ENCODE measurements around the gene WAC.
"Not testable (repeated sequence)": the region's sequence is repeated elsewhere in the genome, so short reads cannot be mapped to it uniquely, and the experiment has no call there.

Gene WAC

DNA sequence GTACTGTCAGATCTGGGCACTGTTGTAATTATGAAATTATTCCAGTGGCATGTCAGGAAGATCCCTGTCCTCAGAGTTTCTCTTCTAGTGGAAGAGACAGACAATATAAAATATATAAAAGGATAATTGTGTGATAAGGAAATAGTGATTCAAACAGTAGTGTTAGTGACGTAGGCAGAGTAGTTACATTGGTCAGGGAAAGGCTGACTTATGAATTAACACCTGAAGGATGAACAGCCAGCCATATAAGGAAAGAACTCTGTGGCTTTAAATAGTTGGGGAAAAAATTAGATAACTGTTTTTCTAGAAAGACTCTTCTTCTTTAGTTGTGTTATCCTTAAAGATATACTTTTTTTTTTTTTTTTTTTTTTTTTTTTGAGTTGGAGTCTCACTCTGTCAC lies 37.7 kb downstream of the WAC start:
- DNase-seq: no peak

DNA sequence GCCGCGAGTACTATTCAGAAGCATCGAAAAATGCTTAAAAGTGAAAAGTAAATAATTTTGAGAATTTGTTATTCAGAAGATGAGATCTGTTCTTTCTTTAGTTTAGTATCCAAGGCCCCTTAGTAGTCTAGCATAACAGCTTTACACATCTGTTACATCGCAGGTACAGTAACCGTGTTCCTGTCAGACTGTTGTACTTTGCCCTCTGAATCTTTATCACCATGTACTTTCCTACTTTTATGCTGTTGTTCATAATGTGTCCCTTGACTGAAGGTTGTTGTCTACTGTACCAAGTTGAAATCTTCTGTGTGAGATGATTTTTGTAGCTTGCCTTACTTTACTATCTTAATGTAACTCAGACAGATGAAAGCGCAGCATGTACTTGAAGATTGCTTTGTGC lies 38.3 kb downstream of the WAC start:
- no peak for DNase-seq

DNA sequence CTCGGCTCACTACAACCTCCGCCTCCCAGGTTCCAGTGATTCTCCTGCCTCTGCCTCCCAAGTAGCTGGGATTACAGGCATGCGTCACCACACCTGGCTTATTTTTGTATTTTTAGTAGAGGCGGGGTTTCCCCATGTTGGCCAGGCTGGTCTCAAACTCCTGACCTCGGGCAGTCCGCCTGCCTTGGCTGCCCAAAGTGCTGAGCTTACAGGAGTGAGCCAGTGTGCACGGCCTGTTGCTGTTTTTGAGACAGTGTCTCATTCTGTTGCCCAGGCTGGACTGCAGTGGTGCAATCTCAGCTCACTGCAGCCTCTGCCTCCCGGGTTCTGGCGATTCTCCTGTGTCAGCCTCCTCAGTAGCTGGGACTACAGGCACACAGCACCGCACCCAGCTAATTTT lies 41.3 kb downstream of the WAC start:
- DNase-seq: not testable (repeated sequence)

DNA sequence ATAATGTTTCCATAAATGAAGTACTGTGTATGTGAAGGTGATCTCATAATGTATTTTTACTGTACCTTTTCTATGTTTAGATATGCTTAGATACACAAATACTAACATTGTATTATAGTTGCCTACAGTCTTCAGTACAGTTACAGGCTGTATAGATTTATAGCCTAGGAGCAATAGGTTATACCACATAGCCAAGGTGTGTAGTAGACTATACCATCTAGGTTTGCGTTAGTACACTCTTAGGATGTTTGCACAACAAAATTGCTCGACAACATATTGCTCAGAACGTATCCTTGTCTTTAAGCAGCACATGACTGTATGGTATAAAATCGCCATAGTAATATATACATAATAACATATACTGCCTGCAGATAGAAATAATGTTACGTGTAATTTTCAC lies 42.9 kb downstream of the WAC start:
- no peak for DNase-seq

DNA sequence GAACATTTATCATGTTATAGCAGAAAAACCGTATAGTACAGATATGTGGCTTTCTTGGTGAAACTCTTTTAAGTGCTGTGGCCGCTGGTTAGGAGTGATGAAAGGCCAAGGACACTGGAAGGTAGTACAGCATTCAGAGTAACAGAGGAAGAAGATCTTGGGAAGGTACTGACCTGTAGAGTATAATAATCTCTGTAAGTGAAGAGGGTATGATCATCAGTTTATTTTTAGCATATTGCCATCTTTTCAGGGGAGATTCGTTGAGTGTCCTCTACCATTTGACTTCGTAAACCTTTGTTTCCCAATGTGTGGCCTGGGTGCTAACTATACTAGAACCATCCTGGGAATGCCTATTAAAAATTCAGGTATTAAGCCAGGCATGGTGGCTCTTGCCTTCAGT lies 44.6 kb downstream of the WAC start:
- DNase-seq: no peak

DNA sequence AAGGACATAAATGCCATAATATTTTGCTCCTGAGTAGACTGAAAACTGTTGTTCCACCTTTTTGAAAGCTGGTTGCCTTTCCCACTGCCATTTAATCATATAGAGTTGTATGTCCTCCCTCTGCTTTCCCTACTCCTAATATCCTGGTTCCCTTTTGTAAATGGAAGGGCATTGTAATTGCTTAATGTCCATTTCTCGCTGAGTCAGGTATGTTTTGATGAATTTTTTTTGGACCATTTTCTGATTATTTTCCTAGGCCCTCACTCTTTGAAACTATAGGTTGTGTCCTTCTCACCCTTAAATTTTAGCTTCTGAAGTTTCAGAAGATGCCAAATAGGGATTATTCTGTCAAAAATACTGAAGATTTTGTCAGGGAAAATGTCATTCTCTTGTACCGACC lies 45.5 kb downstream of the WAC start:
- DNase-seq: no peak

DNA sequence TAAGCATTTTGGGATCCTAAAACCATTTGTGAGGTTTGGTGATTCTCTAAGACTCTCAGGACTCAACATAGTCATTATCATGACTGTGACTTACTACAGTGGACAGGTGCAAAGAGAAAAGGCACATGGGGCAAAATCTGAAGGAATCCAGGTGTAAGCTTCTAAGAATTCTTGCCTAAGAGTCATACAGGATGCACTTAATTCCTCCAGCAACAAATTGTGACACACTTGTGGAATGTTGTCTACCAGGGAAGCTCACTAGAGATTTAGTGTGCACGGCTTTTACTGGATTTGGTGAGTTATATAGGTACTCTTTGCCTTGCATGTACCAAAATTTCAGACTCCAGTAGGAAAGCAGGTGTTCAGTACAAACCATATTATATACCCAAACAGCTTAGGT lies 47.9 kb downstream of the WAC start:
- DNase-seq: no peak

DNA sequence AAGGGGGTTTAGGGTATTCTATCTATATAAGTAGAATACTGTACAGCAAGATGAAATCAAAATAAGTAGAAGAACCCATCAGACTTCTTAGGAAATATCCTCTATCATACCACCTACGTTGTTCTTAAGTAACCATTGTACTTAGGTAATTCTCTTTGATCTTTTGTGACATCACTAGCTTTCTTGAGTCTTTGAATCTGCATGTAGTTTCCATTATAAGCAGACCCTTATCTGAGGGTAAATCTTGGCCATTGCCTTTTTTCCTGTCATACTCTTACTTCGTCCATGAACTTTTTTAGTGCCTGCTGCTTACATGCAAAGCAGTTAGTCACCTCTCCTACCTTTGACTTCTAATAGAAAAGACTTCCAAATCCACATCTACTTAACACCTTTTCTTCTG lies 49.0 kb downstream of the WAC start:
- no peak for DNase-seq

DNA sequence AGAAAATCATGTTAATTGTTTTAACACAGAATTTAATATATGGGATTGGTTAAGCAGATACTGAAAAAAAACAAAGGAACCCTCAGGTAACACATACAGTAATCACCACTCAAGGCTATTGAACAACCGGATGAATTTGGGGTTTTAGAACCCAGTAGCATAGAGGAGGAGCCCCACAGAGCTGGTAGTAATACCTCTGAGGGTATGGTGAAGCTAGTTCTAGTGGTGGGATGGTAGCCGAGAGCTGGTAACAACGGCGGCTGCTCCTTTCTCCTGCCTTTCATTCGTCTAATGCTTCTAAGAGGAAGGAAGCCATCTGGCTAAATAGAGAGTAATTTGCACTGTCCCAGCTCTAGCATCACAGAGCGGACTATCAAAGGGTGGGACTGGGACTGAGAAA lies 52.2 kb downstream of the WAC start:
- no peak for DNase-seq

DNA sequence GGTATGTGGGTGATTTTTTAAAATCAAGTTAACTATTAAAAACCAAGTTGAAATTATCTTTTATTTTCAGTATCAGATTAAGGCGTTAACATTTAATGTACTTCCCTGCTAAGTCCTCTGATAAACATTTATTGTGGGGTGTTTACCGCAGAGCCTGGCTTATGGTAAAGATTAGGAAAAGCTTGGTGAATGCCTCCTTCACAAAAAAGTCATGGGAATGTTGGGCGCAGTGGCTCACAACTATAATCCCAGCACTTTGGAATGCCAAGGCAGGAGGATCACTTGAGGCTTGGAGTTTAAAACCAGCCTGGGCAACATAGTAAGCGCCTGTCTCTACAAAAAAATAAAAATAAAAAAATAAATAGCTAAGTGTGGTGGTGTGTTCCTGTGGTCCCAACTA lies 53.3 kb downstream of the WAC start:
- DNase-seq: no peak

DNA sequence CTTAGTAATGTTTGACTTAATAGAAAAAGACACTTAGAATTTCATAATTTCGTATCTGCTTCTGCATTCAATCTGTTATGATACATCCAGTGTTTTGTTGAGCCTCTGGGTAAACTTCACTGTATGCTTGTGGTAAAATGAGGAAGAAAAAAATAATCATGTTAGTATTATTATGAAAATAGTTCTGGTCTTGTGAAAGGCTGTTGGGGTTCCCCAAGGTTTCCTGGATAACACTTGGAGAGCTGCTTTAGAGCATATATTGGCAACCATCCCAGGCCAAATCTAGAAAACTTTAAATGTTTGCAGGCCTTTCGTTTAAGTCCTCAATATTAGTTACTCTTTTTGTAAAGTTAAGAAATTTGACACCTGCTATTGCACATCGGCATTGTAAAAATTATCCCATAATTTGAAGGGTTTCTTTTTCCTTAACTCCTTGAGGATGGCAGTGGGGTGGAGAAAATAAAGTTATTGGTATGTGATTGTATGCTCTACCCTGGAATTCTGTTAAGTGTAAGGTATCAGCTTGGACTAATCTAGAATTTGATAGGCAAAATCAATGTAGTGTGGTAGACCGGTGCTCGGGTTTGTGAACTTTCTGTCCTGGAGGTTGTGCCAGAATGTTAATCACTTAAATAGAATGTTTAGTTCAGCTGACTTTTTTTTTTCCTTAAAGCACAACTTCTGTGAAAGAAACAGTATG lies 54.5 kb downstream of the WAC start:
- DNase-seq: no peak

DNA sequence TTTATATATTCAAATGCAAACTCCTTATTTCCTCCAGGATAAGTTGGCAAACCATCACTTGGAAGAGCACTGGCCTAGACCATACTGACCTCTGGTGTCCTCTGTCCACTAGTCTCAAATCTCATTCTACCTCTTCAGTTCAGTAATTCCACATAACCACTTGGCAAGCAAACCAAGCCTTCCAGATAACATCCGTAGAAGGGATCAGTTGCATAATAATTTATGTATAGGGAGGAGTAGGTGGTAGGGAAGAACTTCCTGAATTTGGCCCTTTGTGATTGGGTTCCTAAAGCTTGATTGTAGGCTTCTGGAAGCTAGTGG lies 55.0 kb downstream of the WAC start:
- no peak for DNase-seq

DNA sequence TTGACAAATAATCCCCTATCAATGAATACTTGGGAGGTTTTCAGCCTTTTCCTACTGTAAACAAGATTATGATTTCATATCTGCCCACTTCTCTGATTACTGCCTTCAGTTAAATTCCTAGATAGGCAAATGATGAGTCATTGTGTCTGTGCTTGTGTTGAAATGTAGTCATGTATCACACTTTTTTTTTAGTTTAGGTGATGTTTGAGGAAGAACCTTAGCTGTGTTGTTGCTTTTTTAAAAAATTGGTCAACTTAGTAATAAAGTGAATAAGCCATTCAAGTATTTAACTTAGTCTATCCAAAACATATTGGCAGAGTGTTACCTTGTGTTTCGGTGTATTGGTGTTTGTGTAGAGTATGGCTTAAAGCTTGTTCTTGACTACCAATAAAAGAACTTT lies 60.0 kb downstream of the WAC start:
- DNase-seq: no peak

DNA sequence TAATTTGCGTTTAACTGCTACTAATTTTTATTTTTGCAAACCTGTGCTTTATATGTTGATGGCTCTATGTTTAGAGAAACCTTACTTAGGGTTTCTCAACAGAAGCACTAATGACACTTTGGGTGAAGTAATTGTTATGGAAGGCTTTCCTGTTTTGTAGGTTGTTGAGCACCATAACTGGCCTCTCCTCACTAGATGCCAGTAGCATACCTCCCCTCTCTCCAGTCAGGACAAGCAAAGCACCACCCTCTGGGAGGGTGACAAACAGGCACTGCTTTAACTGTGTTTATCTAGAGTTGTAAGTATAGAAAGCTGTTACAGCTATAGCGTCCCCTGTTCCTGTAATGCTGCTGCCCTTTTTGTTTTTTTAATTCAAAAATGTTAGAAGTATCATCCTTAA lies 60.9 kb downstream of the WAC start:
- no peak for DNase-seq

DNA sequence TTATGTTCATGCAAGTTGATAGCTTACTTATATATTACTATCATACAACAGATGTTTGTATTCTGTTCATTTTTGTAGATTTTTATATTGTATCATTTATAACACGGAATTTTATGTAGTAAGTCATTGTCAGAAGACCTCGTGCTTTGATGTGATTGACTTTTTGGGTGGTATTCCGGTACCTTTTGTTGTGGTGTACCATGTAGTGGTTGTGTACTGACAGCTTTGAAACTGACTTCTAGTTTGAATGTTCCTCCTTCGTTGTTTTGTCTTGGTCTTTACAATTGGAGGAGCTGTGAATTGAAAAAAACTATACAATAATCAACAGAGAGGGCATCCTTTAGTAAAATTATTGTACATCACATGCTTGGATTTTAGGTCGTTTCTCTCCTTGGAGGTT lies 61.5 kb downstream of the WAC start:
- no peak for DNase-seq

DNA sequence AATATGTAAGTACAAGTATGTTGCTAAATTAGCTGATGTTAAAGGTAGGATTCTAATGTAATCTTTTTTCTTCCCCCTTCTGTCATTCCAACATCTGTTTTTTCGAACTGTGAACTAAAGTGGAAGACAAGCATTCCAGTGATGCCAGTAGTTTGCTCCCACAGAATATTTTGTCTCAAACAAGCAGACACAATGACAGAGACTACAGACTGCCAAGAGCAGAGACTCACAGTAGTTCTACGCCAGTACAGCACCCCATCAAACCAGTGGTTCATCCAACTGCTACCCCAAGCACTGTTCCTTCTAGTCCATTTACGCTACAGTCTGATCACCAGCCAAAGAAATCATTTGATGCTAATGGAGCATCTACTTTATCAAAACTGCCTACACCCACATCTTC lies 62.7 kb downstream of the WAC start:
- DNase-seq: no peak

DNA sequence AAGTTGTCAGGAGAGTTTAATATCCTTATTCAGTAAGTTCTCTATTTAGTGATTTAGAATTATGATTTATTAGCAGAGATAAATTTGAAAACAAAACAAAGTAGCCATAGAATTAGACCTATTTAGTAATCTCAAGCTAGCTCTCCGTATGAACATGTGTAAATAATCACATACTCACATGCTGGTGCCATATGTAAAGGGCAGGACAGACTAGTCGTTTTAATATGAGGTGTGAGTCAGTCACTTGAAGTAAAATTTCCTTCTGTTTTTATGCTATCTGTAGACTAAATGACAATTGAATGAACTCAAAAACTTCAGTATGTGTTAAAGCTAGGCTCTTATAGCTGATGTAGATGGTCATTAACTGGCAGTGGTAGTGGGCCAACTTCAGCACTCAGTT lies 67.1 kb downstream of the WAC start:
- no peak for DNase-seq

DNA sequence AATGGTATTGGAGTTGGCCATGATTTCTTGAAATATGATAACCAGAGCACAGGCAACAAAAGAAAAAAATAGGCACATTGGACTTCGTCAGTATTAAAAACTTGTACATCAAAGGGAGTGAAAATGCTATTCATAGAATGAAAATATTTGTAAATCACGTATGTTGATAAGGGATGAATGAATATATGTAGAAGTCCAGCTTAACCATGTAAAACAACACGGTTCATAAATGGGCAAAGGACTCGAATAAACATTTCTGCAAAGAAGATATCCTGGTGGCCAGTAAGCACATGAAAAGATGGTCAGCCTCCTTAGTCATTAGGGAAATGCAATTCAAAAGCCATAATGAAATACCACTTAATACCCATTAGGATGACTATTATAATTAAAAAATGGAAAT lies 68.1 kb downstream of the WAC start:
- DNase-seq: no peak

DNA sequence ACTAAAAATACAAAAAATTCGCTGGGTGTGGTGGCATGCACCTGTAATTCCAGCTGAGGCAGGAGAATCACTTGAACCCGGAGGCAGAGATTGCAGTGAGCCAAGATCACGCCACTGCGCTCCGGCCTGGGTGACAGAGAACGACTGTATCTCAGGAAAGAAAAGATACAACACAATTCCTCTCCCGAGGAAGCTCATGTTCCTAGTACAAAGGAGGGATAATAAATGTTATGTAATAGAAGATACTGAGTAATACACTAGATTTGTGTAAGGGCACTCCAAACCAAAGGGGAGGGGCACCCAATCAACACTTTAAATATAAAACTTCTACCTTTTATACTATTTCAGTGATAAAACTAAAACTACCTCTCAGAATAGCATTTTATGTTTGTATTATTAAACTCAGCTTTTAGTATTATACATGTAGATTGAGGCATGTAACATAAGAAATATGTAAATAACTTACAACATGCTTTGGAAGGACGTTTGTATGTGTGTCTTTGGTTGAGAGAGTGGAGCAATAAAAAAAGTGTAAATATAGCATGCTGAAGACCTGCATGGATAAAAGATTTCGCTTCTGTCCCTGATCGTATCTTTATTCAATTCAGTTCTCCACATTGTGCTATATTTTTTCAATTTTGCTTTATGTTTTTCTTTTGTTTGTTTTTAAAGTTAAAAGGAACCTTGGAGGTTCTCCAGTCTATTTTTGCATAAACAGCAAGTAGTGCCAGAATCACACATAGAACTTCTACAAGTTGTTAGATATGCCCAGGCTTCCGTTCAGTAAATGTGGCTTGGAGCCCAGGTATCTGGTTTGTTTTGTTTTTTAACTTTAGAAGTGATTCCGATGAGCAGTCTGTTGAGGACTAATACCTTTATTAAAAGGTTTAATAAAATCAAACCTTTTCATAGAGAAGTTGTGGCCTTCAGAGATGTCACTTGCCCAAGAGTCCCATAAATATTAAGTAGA lies 71.9 kb downstream of the WAC start:
- DNase-seq: no peak

DNA sequence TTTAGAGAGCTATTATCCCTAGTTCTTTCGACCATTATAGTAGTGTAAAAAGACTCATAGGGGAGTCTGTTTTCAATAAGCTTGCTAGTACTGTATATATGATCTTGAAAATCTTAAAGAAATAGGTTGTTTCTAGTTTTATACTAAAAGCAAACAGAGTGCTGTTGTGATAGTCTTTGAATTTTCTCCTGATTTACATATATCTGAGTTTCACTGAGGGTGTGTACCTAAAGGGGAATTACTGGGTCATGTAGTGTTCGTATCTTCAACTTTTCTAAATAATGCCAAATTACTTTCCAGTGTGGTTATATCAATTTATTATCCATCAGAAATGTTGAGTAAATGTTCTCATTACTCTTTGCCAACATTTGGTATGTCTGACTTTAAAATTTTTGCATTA lies 73.7 kb downstream of the WAC start:
- DNase-seq: no peak

DNA sequence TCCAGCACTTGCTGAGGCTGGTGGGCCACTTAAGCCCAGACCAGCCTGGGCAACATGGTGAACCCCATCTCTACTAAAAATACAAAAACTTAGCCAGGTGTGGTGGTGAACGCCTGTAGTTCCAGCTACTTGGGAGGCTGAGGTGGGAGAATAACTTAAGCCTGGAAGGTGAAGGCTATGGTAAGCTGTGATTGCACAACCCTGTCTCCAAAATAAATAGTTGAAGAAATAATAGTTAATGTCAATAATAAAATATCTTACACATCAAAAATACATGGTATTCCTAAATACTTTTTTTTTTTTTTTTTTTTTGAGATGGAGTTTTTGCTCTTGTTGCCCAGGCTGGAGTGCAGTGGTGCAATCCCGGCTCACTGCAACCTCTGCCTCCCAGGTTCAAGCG lies 76.7 kb downstream of the WAC start:
- DNase-seq: not testable (repeated sequence)

DNA sequence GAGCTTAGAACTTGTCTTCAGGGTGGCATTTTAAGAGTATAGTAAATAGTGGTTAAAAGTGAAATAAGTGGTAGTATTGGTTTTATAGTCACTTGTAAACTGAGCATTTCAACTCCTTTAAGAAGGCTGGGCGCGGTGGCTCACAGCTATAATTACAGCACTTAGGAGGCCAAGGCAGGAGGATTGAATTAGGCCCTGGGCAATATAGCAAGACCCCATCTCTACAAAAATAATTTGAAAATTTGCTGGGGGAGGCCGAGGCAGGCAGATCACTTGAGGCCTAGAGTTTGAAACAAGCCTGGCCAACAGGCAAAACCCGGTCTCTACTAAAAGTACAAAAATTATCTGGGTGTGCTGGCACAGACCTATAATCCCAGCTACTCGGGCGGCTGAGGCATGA lies 80.0 kb downstream of the WAC start:
- DNase-seq: no peak

DNA sequence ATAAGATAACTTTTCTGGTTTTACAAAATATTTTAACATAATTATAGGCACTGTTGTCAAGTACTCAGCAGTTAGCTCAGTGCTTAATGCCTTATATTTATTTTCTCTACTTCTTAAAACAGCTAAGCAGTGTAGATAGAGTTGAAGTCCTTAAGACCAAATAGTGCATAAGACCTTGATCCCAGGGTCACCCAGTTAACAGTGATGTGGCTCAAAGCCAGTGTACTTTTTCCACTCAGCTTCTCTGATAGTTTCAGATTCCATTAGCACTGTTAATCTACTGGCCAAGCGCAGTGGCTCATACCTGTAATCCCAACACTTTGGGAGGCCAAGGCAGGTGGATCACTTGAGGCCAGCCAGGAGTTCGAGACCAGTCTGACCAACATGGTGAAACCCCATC lies 83.6 kb downstream of the WAC start:
- no peak for DNase-seq

DNA sequence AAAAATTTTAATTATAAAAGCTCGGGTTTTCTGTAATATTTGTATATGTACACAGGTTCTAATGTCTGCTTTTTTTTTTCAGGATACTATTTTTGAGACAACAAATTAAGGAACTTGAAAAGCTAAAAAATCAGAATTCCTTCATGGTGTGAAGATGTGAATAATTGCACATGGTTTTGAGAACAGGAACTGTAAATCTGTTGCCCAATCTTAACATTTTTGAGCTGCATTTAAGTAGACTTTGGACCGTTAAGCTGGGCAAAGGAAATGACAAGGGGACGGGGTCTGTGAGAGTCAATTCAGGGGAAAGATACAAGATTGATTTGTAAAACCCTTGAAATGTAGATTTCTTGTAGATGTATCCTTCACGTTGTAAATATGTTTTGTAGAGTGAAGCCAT lies 86.5 kb downstream of the WAC start:
- no peak for DNase-seq

DNA sequence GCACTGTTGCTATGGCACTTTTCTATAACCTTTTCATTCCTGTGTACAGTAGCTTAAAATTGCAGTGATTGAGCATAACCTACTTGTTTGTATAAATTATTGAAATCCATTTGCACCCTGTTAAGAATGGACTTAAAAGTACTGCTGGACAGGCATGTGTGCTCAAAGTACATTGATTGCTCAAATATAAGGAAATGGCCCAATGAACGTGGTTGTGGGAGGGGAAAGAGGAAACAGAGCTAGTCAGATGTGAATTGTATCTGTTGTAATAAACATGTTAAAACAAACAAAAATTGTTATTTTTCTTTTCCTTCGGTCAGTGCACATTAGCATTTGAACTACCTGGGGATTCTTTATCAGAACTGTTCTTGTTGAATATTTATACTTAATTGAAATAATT lies 87.3 kb downstream of the WAC start:
- no peak for DNase-seq

Measured in RPMI8226 (cell line).